Measurements from ENCODE around the gene CFAP46. TPM values are rescaled to one million over a fixed set of nuclear protein-coding genes. Genes with fewer than 3 reads are reported as not detected.
A peak's percentile ranks its signal among the peaks of the same experiment; 100 is the strongest.

CFAP46 gene
- total RNA-seq, 6 donors from 2014 or later: 0.60 to 28.3 (median 8.0) TPM

DNA sequence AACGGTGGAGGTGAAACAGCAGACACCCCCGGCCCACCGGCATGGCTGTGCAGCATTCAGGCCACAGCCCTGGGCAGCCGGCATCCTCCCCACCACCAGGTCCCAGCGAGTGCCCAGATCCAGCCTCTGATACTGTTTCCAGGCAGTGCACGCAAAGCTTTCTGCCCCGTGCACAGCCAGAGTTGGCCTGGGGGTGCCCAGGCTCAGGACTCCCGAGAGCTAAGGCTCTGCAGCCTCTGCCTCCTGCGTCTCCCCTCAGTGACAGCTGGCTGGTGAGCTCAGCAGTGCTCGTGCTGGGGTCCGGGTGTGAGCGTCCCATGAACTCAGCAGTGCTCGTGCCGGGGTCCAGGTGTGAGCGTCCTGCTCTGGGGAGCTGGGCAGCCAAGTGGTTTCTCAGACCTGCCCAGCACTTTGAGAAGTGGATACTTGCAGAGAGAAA lies 65.4 kb downstream of the CFAP46 start:
- TF ChIP-seq EP300 (IDR thresholded peaks at IDR 0.05): no peak
- no peak for TF ChIP-seq POLR2AphosphoS5 (IDR thresholded peaks at IDR 0.05)
- TF ChIP-seq, protein P1, sequence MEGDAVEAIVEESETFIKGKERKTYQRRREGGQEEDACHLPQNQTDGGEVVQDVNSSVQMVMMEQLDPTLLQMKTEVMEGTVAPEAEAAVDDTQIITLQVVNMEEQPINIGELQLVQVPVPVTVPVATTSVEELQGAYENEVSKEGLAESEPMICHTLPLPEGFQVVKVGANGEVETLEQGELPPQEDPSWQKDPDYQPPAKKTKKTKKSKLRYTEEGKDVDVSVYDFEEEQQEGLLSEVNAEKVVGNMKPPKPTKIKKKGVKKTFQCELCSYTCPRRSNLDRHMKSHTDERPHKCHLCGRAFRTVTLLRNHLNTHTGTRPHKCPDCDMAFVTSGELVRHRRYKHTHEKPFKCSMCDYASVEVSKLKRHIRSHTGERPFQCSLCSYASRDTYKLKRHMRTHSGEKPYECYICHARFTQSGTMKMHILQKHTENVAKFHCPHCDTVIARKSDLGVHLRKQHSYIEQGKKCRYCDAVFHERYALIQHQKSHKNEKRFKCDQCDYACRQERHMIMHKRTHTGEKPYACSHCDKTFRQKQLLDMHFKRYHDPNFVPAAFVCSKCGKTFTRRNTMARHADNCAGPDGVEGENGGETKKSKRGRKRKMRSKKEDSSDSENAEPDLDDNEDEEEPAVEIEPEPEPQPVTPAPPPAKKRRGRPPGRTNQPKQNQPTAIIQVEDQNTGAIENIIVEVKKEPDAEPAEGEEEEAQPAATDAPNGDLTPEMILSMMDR (IDR thresholded peaks at IDR 0.05): no peak
- no peak for TF ChIP-seq POLR2A (IDR thresholded peaks at IDR 0.05)
- H3K4me1 ChIP-seq: no peaks in the 10 kb centered on the region
- DNase-seq (peak; percentile 11 to 53), ATAC-seq (ENCODE audit: low FRiP score in 2 of 2) (no peak)
- no peaks in the 10 kb centered on the region for H3K36me3 ChIP-seq
- no peak overlapping the region for H3K4me3 ChIP-seq
- H3K27me3 ChIP-seq: no peaks in the 10 kb centered on the region
- WGBS, 2 donors: 83 to 87% methylated on average over 7 to 15 of the region's 15 CpGs
- H3K27ac ChIP-seq: no peak overlapping the region
- no peaks in the 10 kb centered on the region for H3K9me3 ChIP-seq

GRCh38 chr10:132876131-132876860 lies 66.1 kb downstream of the CFAP46 start:
- WGBS, 2 donors: 83 to 89% methylated on average over 16 to 18 of the region's 18 CpGs
- Histone ChIP-seq H3K36me3 (no peaks in the 10 kb centered on the region), H3K27me3 (no peaks in the 10 kb centered on the region), H3K4me3 (no peak overlapping the region), H3K27ac (no peak overlapping the region), H3K4me1 (no peaks in the 10 kb centered on the region), H3K9me3 (peaks cover 0 to 1% (median 0%) of the 10 kb centered on the region in 4 donors)
- ATAC-seq (ENCODE audit: low FRiP score in 2 of 2): no peak
- no peak for DNase-seq
- TF ChIP-seq, protein P1 (IDR thresholded peaks at IDR 0.05): no peak
- no peak for TF ChIP-seq POLR2AphosphoS5 (IDR thresholded peaks at IDR 0.05)
- no peak for TF ChIP-seq EP300 (IDR thresholded peaks at IDR 0.05)
- no peak for TF ChIP-seq POLR2A (IDR thresholded peaks at IDR 0.05)

DNA sequence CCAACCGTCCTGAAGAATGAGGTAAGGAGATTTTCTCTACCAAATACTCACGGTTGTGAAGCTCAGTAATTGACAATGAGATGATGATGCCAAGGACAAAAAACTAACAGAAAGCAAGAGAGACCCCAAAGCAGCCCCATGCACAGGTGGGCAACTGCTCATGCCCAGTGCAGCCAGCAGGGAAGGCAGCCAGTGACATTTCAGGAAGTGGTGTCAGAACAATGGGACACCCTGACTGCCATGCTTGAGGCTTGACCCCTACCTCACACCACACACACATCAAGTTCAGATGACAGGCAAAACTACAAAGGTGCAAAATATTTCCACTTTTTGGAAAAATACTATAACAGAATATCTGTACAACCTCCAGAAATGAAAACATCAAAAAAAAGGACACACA lies 66.9 kb downstream of the CFAP46 start:
- Histone ChIP-seq H3K36me3 (no peaks in the 10 kb centered on the region), H3K27me3 (no peaks in the 10 kb centered on the region)
- DNase-seq: peak in 1 of 2 donors; percentile 8

GRCh38 chr10:132873395-132873794 lies 69.0 kb downstream of the CFAP46 start:
- H3K4me1 ChIP-seq: no peaks in the 10 kb centered on the region
- H3K27me3 ChIP-seq: no peaks in the 10 kb centered on the region
- peaks cover 0 to 9% (median 0%) of the 10 kb centered on the region in 4 donors for H3K9me3 ChIP-seq
- peak in 1 of 2 donors; percentile 8 for DNase-seq
- WGBS, 2 donors: 70 to 76% methylated on average over 12 of the region's 12 CpGs
- H3K4me3 ChIP-seq: no peak overlapping the region
- no peak overlapping the region for H3K27ac ChIP-seq
- ATAC-seq (ENCODE audit: low FRiP score in 2 of 2): no peak
- TF ChIP-seq POLR2A (IDR thresholded peaks at IDR 0.05) (no peak), POLR2AphosphoS5 (IDR thresholded peaks at IDR 0.05) (no peak), EP300 (IDR thresholded peaks at IDR 0.05) (no peak)
- TF ChIP-seq, protein P1 (IDR thresholded peaks at IDR 0.05): no peak
- no peaks in the 10 kb centered on the region for H3K36me3 ChIP-seq

More for the DNA sequence above, 66.9 kb downstream of the CFAP46 start:
- no peak overlapping the region for H3K4me3 ChIP-seq
- WGBS, 2 donors: 74 to 79% methylated on average over 2 of the region's 2 CpGs
- H3K9me3 ChIP-seq: peaks cover 0 to 9% (median 0%) of the 10 kb centered on the region in 4 donors
- no peaks in the 10 kb centered on the region for H3K4me1 ChIP-seq
- no peak for ATAC-seq (ENCODE audit: low FRiP score in 2 of 2)
- TF ChIP-seq POLR2AphosphoS5 (IDR thresholded peaks at IDR 0.05): no peak
- TF ChIP-seq, protein P1 (IDR thresholded peaks at IDR 0.05): no peak
- TF ChIP-seq EP300 (IDR thresholded peaks at IDR 0.05): no peak
- no peak for TF ChIP-seq POLR2A (IDR thresholded peaks at IDR 0.05)
- no peak overlapping the region for H3K27ac ChIP-seq

Measured in upper lobe of left lung (tissue), 6 donors.